Osteoblast (primary cell): ENCODE data around the gene TESK2. TPM values are rescaled to one million over a fixed set of nuclear protein-coding genes. Genes with fewer than 3 reads are reported as not detected.
"Not testable (repeated sequence)": the region's sequence is repeated elsewhere in the genome, so short reads cannot be mapped to it uniquely, and the experiment has no call there.

ENCODE experiments used
- DNase-seq: peaks from one replicate; pipeline ENCODE4 v3.0.0; 2011; ENCODE audit warnings: low spot score, mixed read lengths; ENCODE audit not compliant: insufficient read length; ENCODE audit errors: missing footprints
- H2AFZ ChIP-seq: 2 replicates; pipeline ENCODE4 v1.6.0; 2011; ENCODE audit warnings: mild to moderate bottlenecking, low read length
- H3K27ac ChIP-seq: 2 replicates; pipeline ENCODE4 v1.5.1; 2011; ENCODE audit warnings: mild to moderate bottlenecking, low read depth, low read length, moderate library complexity
- H3K27me3 ChIP-seq: 2 replicates; pipeline ENCODE4 v1.6.0; 2012; ENCODE audit warnings: mild to moderate bottlenecking, control low read depth, inconsistent platforms, low read length, moderate library complexity; ENCODE audit not compliant: insufficient read depth
- H3K36me3 ChIP-seq: 2 replicates; pipeline ENCODE4 v1.5.1; 2011; ENCODE audit warnings: mild to moderate bottlenecking, low read length, control low read depth, moderate library complexity; ENCODE audit not compliant: insufficient read depth
- H3K4me1 ChIP-seq: 2 replicates; pipeline ENCODE4 v1.5.1; 2011; ENCODE audit warnings: mild to moderate bottlenecking, low read length, control low read depth, moderate library complexity; ENCODE audit not compliant: insufficient read depth
- H3K4me2 ChIP-seq: 2 replicates; pipeline ENCODE4 v1.6.0; 2011; ENCODE audit warnings: mild to moderate bottlenecking, low read length; ENCODE audit not compliant: insufficient read depth
- H3K4me3 ChIP-seq: fragments of 200-600 bp; sonication (generic); 3 replicates; pipeline ENCODE4 v1.5.1; 2012; ENCODE audit warnings: mild to moderate bottlenecking, low read length, inconsistent platforms; ENCODE audit not compliant: insufficient read depth
- H3K79me2 ChIP-seq: 2 replicates; pipeline ENCODE4 v1.6.0; 2012; ENCODE audit warnings: mild to moderate bottlenecking, low read length, control low read depth, inconsistent platforms; ENCODE audit not compliant: insufficient read depth
- H3K9me3 ChIP-seq: 2 replicates; pipeline ENCODE4 v1.5.1; 2011; ENCODE audit warnings: low read depth, low read length, control low read depth
- H4K20me1 ChIP-seq: 2 replicates; pipeline ENCODE4 v1.6.0; 2012; ENCODE audit warnings: mild to moderate bottlenecking, low read length, control low read depth; ENCODE audit not compliant: insufficient read depth
- CTCF ChIP-seq: IDR thresholded peaks from 2 replicates; pipeline ENCODE4 v1.5.1; 2011; ENCODE audit warnings: mild to moderate bottlenecking, low read depth, low read length, moderate library complexity; ENCODE audit errors: extremely low read depth
- total RNA-seq: library from RNA; depleted of rRNA; stranded (reverse); fragments of >200 nt; gene quantifications from 2 replicates; pipeline ENCODE4 v1.2.3, GENCODE V29; 2012

TESK2 gene
- total RNA-seq, 1 donor: 5.4 TPM

- H3K27ac ChIP-seq: no peak overlapping the region
- no peak overlapping the region for H3K4me3 ChIP-seq
- H4K20me1 ChIP-seq: no peaks in the 10 kb centered on the region
- TF ChIP-seq CTCF: no peak
- no peak overlapping the region for H3K4me2 ChIP-seq
- peaks cover 7% of the 10 kb centered on the region for H3K4me1 ChIP-seq
- no peaks in the 10 kb centered on the region for H3K9me3 ChIP-seq
- H3K36me3 ChIP-seq: no peaks in the 10 kb centered on the region
- peaks cover 5% of the 10 kb centered on the region for H3K27me3 ChIP-seq
- no peak overlapping the region for H2AFZ ChIP-seq
- no peak for DNase-seq
- H3K79me2 ChIP-seq: no peaks in the 10 kb centered on the region
Measured at GRCh38 chr1:45485949-45486348, 5.0 kb downstream of the TESK2 start.

- TF ChIP-seq CTCF: no peak
Measured at GRCh38 chr1:45479039-45479748, 11.8 kb downstream of the TESK2 start.

GRCh38 chr1:45478121-45478814 is 12.7 kb downstream of the TESK2 start:
- H2AFZ ChIP-seq: no peak overlapping the region
- no peaks in the 10 kb centered on the region for H3K79me2 ChIP-seq
- no peaks in the 10 kb centered on the region for H4K20me1 ChIP-seq
- H3K9me3 ChIP-seq: no peaks in the 10 kb centered on the region
- no peak overlapping the region for H3K27ac ChIP-seq
- H3K36me3 ChIP-seq: no peaks in the 10 kb centered on the region
- no peak overlapping the region for H3K4me2 ChIP-seq
- DNase-seq: no peak
- no peak overlapping the region for H3K4me3 ChIP-seq
- TF ChIP-seq CTCF: no peak
- no peaks in the 10 kb centered on the region for H3K4me1 ChIP-seq
- H3K27me3 ChIP-seq: no peaks in the 10 kb centered on the region

More at GRCh38 chr1:45479039-45479748, 11.8 kb downstream of the TESK2 start:
- Histone ChIP-seq H4K20me1 (no peaks in the 10 kb centered on the region), H3K4me1 (no peaks in the 10 kb centered on the region), H3K27me3 (no peaks in the 10 kb centered on the region), H3K27ac (no peak overlapping the region), H3K9me3 (no peaks in the 10 kb centered on the region), H3K4me3 (no peak overlapping the region), H2AFZ (no peak overlapping the region), H3K36me3 (no peaks in the 10 kb centered on the region), H3K4me2 (no peak overlapping the region), H3K79me2 (no peaks in the 10 kb centered on the region)
- DNase-seq: peak; percentile 36

- Histone ChIP-seq H2AFZ (no peak overlapping the region), H3K79me2 (no peaks in the 10 kb centered on the region), H3K4me2 (no peak overlapping the region), H3K27me3 (no peaks in the 10 kb centered on the region), H4K20me1 (no peaks in the 10 kb centered on the region), H3K4me3 (no peak overlapping the region), H3K9me3 (no peaks in the 10 kb centered on the region), H3K27ac (no peak overlapping the region), H3K4me1 (no peaks in the 10 kb centered on the region), H3K36me3 (no peaks in the 10 kb centered on the region)
- no peak for TF ChIP-seq CTCF
- DNase-seq: peak; percentile 58
Measured at GRCh38 chr1:45477646-45478045, 13.3 kb downstream of the TESK2 start.

GRCh38 chr1:45474194-45474593 is 16.8 kb downstream of the TESK2 start:
- not testable (repeated sequence) for H3K27me3 ChIP-seq, H4K20me1 ChIP-seq, H2AFZ ChIP-seq, H3K4me3 ChIP-seq, H3K79me2 ChIP-seq, H3K4me2 ChIP-seq, H3K27ac ChIP-seq, H3K9me3 ChIP-seq, H3K4me1 ChIP-seq, DNase-seq, H3K36me3 ChIP-seq
